Kidney tubule cell (primary cell): ENCODE data around the gene GNB2.
A peak's percentile ranks its signal among the peaks of the same experiment; 100 is the strongest.
"Not testable (repeated sequence)": the region's sequence is repeated elsewhere in the genome, so short reads cannot be mapped to it uniquely, and the experiment has no call there.

Experiments
- DNase-seq: peaks from one replicate; pipeline ENCODE4 v3.0.0-alpha.2; 2018; ENCODE audit warnings: low spot score

GNB2 gene

GRCh38 chr7:100673302-100673941 lies at the start of gene GNB2:
GNB2 (plus strand) TSS chr7:100673740; CDS start chr7:100676266, 2,526 bp downstream.
- peak; percentile 99 for DNase-seq

DNA sequence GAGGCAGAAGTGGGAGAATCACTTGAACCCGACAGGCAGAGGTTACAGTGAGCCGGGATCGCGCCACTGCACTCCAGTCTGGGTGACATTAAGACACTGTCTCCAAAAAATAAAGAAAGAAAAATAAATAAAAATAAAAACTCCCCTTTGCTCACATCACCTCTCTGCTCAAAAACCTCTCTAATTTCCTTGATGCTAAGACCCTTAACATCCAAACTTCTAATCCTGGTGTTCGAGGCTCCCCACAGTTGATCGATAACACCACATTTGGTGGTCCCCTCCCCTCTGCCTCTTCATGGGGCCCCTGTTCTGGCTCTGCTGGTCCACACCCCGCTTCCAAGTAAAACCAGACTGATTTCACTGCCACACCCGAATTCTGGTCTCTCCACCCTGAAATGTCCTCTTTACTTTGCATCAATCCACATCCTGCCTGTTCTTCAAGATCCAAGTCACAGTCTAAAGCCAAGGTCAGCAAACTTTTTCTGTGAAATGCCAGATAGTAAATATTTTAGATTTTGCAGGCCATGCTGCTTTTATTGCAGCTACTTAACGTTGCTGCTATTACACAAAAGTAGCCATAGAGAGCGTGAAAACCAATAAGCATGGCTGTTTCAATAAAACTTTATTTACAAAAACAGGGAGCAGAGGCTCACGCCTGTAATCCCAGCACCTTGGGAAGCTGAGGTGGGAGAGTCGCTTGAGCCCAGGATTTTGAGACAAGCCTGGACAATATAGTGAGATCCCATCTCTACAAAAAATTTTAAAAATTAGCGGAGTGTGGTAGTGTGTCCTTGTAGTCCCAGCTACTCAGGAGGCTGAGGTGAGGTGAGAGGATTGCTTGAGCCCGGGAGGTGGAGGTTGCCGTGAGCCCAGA lies 49.4 kb upstream of the GNB2 start:
- no peak for DNase-seq

DNA sequence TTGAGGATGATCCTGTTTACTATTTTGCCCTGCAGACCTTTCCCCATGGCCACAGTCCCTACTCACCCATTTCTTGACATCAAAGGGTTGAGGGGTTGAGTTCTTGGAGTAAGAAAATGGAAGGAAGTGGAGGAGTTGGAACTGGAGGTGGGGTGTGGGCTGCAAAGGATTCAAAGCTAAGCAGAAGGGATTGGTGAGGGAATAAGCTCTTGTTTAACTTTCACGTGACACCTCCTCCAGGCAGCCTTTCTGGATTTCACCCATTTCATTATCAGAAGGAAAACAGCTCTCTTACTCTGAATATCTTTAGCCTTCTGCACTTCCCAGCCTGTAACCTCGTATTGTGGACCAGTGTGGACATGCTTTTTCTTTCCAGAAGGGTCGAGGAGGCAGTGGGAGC lies 47.5 kb upstream of the GNB2 start:
- no peak for DNase-seq

DNA sequence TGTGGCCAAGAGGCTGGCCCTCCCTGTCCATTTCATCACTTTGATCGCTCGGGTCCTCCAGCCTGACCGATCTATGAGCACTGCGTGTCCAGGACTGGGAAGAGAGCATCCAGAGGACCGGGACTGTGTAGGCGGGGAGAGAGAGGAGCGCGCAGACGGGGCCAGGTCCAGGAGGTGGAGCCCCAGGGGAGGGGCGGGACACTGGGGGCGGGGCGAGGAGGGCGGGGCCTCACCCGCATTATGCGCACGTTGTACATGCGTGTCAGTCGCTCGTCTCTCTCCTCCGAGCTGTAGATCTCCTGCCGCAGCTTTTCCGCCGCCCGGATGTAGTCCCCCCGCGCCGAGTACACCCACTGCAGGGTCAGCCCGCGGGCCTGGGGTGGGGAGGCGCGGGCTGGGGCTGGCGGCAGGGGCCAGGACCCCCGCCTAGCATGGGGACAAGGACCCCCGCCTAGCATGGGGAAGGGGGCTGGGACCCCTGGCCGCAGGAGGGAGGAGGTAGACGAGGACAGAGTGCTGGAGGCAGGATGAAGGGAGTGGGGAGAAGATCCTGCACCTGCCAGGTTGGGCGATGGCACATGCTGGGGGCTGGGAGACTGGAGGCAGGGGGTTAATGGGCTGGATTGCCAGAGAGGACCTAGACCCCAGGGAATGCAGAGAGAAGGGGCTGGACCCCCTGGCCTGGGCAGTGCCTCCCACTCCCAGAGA lies 46.9 kb upstream of the GNB2 start:
- peak; percentile 79 for DNase-seq

DNA sequence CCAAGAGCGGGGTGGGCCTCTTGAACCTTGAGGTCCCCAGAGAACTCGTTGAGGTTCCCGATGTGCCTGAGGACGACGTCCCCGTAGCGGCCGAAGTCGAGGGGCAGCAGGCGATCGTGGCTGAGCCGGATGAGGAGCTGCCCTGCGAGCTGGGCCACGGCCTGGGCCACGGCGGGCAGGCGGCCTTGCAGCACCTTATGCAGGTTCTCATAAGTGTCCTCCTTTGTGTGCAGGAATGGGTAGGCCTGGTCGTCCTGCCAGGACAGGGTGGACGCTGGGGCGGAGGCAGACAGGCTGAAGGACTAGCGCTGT lies 46.3 kb upstream of the GNB2 start:
- DNase-seq, result no peak

DNA sequence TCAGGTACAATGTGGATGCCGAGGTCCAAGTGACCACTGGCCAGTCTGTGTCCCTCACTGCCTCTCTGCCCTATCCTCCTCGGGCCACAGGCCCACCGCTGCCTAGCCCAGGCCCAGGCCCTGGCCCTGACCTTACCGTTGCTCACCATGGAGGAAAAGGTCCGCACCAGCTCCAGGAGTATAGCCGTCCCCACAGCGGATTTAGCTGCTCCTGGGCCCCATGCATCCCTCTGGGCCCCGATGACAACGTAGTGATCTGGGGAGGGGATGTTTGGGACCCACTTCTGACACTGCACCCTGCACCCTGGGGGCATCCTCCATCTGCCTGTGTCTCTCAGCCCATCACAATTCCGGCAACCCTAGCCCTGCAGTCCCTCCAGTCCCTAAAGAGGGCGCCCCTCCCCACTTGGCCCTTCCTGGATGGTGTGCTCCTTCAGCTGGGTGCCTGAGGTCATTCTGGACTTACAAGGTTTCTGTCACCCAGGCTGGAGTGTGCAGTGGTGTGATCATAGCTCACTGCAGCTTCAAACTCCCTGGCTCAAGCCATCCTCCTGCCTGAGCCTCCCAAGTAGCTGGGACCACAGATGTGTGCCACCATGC lies 44.3 kb upstream of the GNB2 start:
- DNase-seq, result peak; percentile 32

- DNase-seq, result no peak
Measured at GRCh38 chr7:100630066-100630465, 43.5 kb upstream of the GNB2 start.

DNA sequence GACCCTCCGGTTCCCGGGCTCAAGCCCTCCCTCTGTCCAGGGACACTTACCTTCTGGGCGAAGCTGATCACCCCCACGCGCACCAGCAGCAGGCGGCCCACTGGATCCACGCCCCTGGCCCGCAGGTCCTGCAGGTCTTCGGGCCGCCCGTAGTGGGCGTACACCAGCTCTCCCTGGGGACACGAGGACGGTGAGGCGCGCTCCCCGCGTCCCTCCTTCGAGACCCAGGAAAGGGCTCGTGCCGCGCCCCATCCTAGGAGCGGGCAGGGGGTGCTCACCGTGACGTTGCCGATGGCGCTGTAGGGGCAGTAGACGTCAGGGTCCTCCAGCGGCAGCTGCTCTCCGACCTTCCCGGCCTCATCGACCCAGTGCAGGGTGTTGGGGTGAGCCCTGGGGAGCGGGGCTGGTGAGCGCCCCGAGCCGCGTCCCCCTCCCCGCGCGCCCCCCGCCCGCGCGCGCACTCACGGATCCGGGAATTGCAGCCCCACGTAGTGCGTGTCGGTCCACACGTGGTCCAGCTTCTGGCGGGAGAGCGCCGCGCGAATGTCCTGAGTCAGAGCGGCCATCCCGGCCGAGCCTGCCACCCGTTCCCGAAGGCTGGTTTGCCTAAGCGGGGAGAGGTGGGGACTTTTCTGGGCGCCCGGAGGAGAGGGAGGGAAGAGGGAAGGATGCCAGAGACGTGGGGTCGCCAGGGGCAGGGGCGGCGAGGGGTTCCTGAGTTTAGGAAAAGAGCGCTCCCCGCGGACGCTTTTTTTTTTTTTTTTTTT lies 40.4 kb upstream of the GNB2 start:
- peak; percentile 43 for DNase-seq

GRCh38 chr7:100639995-100640516 lies 33.5 kb upstream of the GNB2 start:
- no peak for DNase-seq

- DNase-seq, result no peak
Measured at GRCh38 chr7:100640517-100641440, 32.8 kb upstream of the GNB2 start.

- DNase-seq, result no peak
Measured at GRCh38 chr7:100641463-100641859, 32.1 kb upstream of the GNB2 start, which contains the start of gene TFR2. TFR2 (minus strand) TSS chr7:100641552; CDS start chr7:100641509, 43 bp downstream.

- no peak for DNase-seq
Measured at GRCh38 chr7:100641860-100642533, 31.5 kb upstream of the GNB2 start.

GRCh38 chr7:100642534-100642907 lies 31.0 kb upstream of the GNB2 start:
- no peak for DNase-seq

DNA sequence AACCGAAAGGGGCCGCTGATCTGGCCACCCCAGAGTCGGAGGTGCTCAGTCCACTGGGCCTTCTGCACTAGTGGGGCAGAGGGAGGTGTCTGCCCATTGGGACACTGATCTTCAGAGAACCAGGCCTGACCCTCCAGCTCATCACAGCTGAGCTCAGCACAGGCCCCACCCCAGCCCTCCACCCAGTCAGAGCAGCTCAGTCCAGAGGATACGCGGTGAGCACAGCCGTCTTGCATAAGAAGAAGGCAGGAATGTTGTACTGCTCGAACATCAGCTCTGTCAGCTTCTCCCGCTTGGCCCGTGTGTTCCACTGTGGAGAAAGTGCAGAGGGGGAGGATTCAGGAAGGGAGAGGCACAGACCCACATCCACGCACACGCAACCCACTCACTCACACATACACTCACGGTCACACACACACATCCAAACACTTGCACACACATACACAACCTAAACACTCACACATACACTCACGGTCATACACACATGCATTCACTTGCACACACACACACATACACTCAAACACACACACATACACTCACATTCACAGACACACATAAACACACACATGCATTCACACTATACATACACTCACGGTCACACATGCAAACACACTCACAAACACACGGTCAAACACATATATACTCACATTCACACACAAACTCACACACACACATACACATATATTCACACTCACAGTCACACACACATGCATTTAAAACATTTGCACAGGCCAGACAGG lies 23.5 kb upstream of the GNB2 start:
- no peak for DNase-seq

- no peak for DNase-seq
Measured at GRCh38 chr7:100654908-100655831, 18.4 kb upstream of the GNB2 start.

GRCh38 chr7:100655908-100656674 lies 17.4 kb upstream of the GNB2 start, which contains the start of gene ACTL6B:
ACTL6B (minus strand) TSS chr7:100656448; CDS start chr7:100656354, 94 bp downstream.
- no peak for DNase-seq

DNA sequence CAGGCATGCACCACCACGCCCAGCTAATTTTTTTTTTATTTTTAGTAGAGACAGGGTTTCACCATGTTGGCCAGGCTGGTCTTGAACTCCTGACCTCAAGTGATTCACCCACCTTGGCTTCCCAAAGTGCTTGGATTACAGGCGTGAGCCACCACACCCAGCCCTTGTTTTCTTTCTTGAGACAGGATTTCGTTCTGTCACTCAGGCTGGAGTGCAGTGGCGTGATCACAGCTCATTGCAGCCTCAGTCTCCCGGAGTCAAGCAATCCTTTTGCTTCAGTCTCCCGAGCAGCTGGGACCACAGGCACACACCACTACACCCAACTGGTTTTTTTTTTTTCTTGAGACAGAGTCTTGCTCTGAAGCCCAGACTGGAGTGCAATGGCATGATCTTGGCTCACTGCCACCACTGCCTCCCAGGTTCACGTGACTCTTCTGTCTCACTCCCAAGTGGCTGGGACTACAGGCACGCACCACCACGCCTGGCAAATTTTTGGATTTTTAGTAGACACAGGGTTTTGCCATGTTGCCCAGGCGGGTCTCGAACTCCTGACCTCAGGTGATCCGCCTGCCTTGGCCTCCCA lies 11.3 kb upstream of the GNB2 start:
- not testable (repeated sequence) for DNase-seq
